Muscle layer of colon (tissue), 2 donors: ENCODE results near the gene EHD3.

Experiments
- H3K27ac ChIP-seq: one replicate; pipeline ENCODE4 v1.7.0; 2013; ENCODE audit warnings: low read depth, mild to moderate bottlenecking, low read length, moderate library complexity
- H3K27me3 ChIP-seq, 2 donors: one replicate each; pipeline ENCODE4 v1.7.0; 2013; ENCODE audit warnings: low read length in 2 of 2, mild to moderate bottlenecking in 2 of 2; ENCODE audit not compliant: insufficient read depth in 2 of 2, control insufficient read depth in 1 of 2
- H3K36me3 ChIP-seq: one replicate; pipeline ENCODE4 v1.7.0; 2013; ENCODE audit warnings: mild to moderate bottlenecking, low read length; ENCODE audit not compliant: insufficient read depth
- H3K4me1 ChIP-seq: one replicate; pipeline ENCODE4 v1.7.0; 2013; ENCODE audit warnings: mild to moderate bottlenecking, low read length; ENCODE audit not compliant: insufficient read depth
- H3K4me3 ChIP-seq, 2 donors: one replicate each; pipeline ENCODE4 v1.7.0; 2013; ENCODE audit warnings: low read length in 2 of 2, low read depth in 1 of 2, mild to moderate bottlenecking in 1 of 2, moderate library complexity in 1 of 2
- H3K9ac ChIP-seq: one replicate; pipeline ENCODE4 v1.7.0; 2013; ENCODE audit warnings: low read length
- H3K9me3 ChIP-seq: one replicate; pipeline ENCODE4 v1.7.0; 2013; ENCODE audit warnings: mild to moderate bottlenecking, low read length
- donor health status: abdominal sarcoma.
- donor health status: Adenocarcinoma of cecum.

The EHD3 gene

GRCh38 chr2:31213601-31214443, 20.1 kb upstream of the EHD3 start:
- Histone ChIP-seq H3K9me3 (no peaks in the 10 kb centered on the region), H3K4me3 (no peak overlapping the region), H3K4me1 (peaks cover 6% of the 10 kb centered on the region), H3K27me3 (no peaks in the 10 kb centered on the region), H3K27ac (no peak overlapping the region), H3K9ac (no peak overlapping the region), H3K36me3 (no peaks in the 10 kb centered on the region)

- Histone ChIP-seq H3K9ac (no peak overlapping the region), H3K27me3 (no peaks in the 10 kb centered on the region), H3K4me1 (peaks cover 6% of the 10 kb centered on the region), H3K4me3 (no peak overlapping the region), H3K9me3 (no peaks in the 10 kb centered on the region), H3K36me3 (no peaks in the 10 kb centered on the region), H3K27ac (no peak overlapping the region)
Measured at GRCh38 chr2:31214444-31214915, 19.5 kb upstream of the EHD3 start.

- no peak overlapping the region for H3K4me3 ChIP-seq
- no peaks in the 10 kb centered on the region for H3K9me3 ChIP-seq
- no peaks in the 10 kb centered on the region for H3K36me3 ChIP-seq
- no peak overlapping the region for H3K27ac ChIP-seq
- H3K4me1 ChIP-seq: peaks cover 6% of the 10 kb centered on the region
- H3K9ac ChIP-seq: no peak overlapping the region
- H3K27me3 ChIP-seq: no peaks in the 10 kb centered on the region
Measured at GRCh38 chr2:31216734-31217133, 17.2 kb upstream of the EHD3 start.

GRCh38 chr2:31217465-31218200, 16.3 kb upstream of the EHD3 start, which contains the start of gene CAPN14:
TSS of gene CAPN14 (minus strand) at chr2:31217515. CDS start at chr2:31205447, 12,068 bp downstream.
- no peak within 1 kb of the TSS for H3K27ac ChIP-seq
- H3K36me3 ChIP-seq: no peaks in the 10 kb centered on the region
- H3K4me3 ChIP-seq: no peak within 1 kb of the TSS
- peaks cover 6% of the 10 kb centered on the region for H3K4me1 ChIP-seq
- H3K27me3 ChIP-seq: no peaks in the 10 kb centered on the region
- no peak within 1 kb of the TSS for H3K9ac ChIP-seq
- H3K9me3 ChIP-seq: no peaks in the 10 kb centered on the region

- H3K4me3 ChIP-seq: no peak overlapping the region
- no peak overlapping the region for H3K9ac ChIP-seq
- H3K36me3 ChIP-seq: no peaks in the 10 kb centered on the region
- H3K4me1 ChIP-seq: peaks cover 6% of the 10 kb centered on the region
- H3K27ac ChIP-seq: no peak overlapping the region
- H3K27me3 ChIP-seq: peaks cover 0 to 6% of the 10 kb centered on the region in 2 donors
- no peaks in the 10 kb centered on the region for H3K9me3 ChIP-seq
Measured at GRCh38 chr2:31219131-31219969, 14.6 kb upstream of the EHD3 start.

- Histone ChIP-seq H3K27me3 (peaks cover 0 to 6% of the 10 kb centered on the region in 2 donors), H3K9me3 (no peaks in the 10 kb centered on the region), H3K9ac (no peak overlapping the region), H3K4me3 (no peak overlapping the region), H3K36me3 (no peaks in the 10 kb centered on the region), H3K27ac (no peak overlapping the region), H3K4me1 (peaks cover 6% of the 10 kb centered on the region)
Measured at GRCh38 chr2:31221544-31221943, 12.4 kb upstream of the EHD3 start.

GRCh38 chr2:31222071-31222470, 11.9 kb upstream of the EHD3 start:
- no peak overlapping the region for H3K27ac ChIP-seq
- H3K9ac ChIP-seq: no peak overlapping the region
- peaks cover 0 to 6% of the 10 kb centered on the region in 2 donors for H3K27me3 ChIP-seq
- peaks cover 6% of the 10 kb centered on the region for H3K4me1 ChIP-seq
- H3K4me3 ChIP-seq: no peak overlapping the region
- no peaks in the 10 kb centered on the region for H3K36me3 ChIP-seq
- no peaks in the 10 kb centered on the region for H3K9me3 ChIP-seq

GRCh38 chr2:31223026-31223425, 10.9 kb upstream of the EHD3 start:
- no peak overlapping the region for H3K9ac ChIP-seq
- no peak overlapping the region for H3K27ac ChIP-seq
- peaks cover 0 to 6% of the 10 kb centered on the region in 2 donors for H3K27me3 ChIP-seq
- H3K36me3 ChIP-seq: no peaks in the 10 kb centered on the region
- no peaks in the 10 kb centered on the region for H3K9me3 ChIP-seq
- no peaks in the 10 kb centered on the region for H3K4me1 ChIP-seq
- no peak overlapping the region for H3K4me3 ChIP-seq

- Histone ChIP-seq H3K4me1 (no peaks in the 10 kb centered on the region), H3K4me3 (no peak overlapping the region), H3K27ac (no peak overlapping the region)
Measured at GRCh38 chr2:31223749-31224148, 10.2 kb upstream of the EHD3 start.

GRCh38 chr2:31226266-31226665, 7.7 kb upstream of the EHD3 start:
- H3K9ac ChIP-seq: no peak overlapping the region
- no peaks in the 10 kb centered on the region for H3K36me3 ChIP-seq
- H3K27me3 ChIP-seq: peaks cover 0 to 6% of the 10 kb centered on the region in 2 donors
- no peaks in the 10 kb centered on the region for H3K4me1 ChIP-seq
- H3K27ac ChIP-seq: no peak overlapping the region
- H3K9me3 ChIP-seq: no peaks in the 10 kb centered on the region
- H3K4me3 ChIP-seq: no peak overlapping the region

More at GRCh38 chr2:31223749-31224148, 10.2 kb upstream of the EHD3 start:
- Histone ChIP-seq H3K9me3 (no peaks in the 10 kb centered on the region), H3K27me3 (peaks cover 0 to 6% of the 10 kb centered on the region in 2 donors), H3K36me3 (no peaks in the 10 kb centered on the region), H3K9ac (no peak overlapping the region)

- Histone ChIP-seq H3K4me1 (no peaks in the 10 kb centered on the region), H3K9ac (no peak overlapping the region), H3K27ac (no peak overlapping the region), H3K36me3 (no peaks in the 10 kb centered on the region), H3K4me3 (no peak overlapping the region), H3K9me3 (no peaks in the 10 kb centered on the region), H3K27me3 (peaks cover 0 to 6% of the 10 kb centered on the region in 2 donors)
Measured at GRCh38 chr2:31227110-31227509, 6.8 kb upstream of the EHD3 start.
